GM23248 (cell line): Measurements from ENCODE around the gene JMJD1C.

ENCODE experiments used
- EZH2 ChIP-seq: fragments of 200-600 bp; sonication (generic); IDR thresholded peaks from 2 replicates; pipeline ENCODE4 v1.6.1; 2018; ENCODE audit warnings: antibody characterized with exemption, mild to moderate bottlenecking; ENCODE audit not compliant: insufficient read depth, poor library complexity, severe bottlenecking
- EZH2phosphoT487 ChIP-seq: fragments of 200-600 bp; sonication (generic); IDR thresholded peaks from 2 replicates; pipeline ENCODE4 v1.6.1; 2018; ENCODE audit warnings: antibody characterized with exemption, moderate library complexity, mild to moderate bottlenecking, low read depth; ENCODE audit not compliant: insufficient read depth

DNA sequence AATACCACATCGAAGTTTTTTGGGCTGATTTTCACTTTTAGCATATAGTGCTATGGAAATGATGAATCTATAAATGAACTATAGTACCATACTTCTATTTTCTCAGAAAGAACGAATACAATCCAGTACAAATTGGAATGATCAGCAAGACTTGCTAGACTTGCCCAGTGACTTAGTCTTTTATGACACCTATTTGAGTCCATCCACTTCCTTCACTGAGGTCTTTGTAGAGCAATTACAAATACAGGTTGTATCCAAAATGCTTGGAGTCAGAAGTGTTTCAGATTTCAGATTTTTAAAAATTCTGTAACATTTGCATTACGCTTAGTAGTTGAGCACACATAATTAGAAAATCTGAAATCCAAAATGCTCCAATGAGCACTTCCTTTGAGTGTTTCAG lies 228.4 kb downstream of the JMJD1C start:
- TF ChIP-seq EZH2 (no peak), EZH2phosphoT487 (no peak)
